GM23338 (cell line): ENCODE data around the gene OR5K2. TPM values are rescaled to one million over a fixed set of nuclear protein-coding genes. Genes with fewer than 3 reads are reported as not detected.

Source experiments
- ATAC-seq: fragments of 200-7000 bp; cut with Tn5 transposase; 3 replicates; pipeline ENCODE4 v1.9.1; 2020
- DNase-seq: peaks from one replicate; pipeline ENCODE4 v3.0.0-alpha.2; 2015; ENCODE audit warnings: low spot score
- H2AFZ ChIP-seq: fragments of 200-600 bp; sonication (generic); 2 replicates; pipeline ENCODE4 v1.8.0; 2016; ENCODE audit warnings: antibody characterized with exemption, mild to moderate bottlenecking, moderate library complexity
- H3F3A ChIP-seq: fragments of 200-600 bp; sonication (generic); replicated peaks from 2 replicates; pipeline ENCODE4 v1.8.0; 2017; ENCODE audit warnings: antibody characterized with exemption, mixed run types, low read depth
- H3K27ac ChIP-seq: fragments of 200-600 bp; sonication (generic); 2 replicates; pipeline ENCODE4 v1.6.1; 2016; ENCODE audit warnings: low read depth
- H3K27me3 ChIP-seq: fragments of 200-600 bp; sonication (generic); 2 replicates; pipeline ENCODE4 v1.8.0; 2016; ENCODE audit warnings: mild to moderate bottlenecking, mixed run types, moderate library complexity; ENCODE audit not compliant: insufficient read depth
- H3K36me3 ChIP-seq: fragments of 200-600 bp; sonication (generic); 2 replicates; pipeline ENCODE4 v1.8.0; 2016; ENCODE audit warnings: mild to moderate bottlenecking; ENCODE audit not compliant: insufficient read depth
- H3K4me1 ChIP-seq: fragments of 200-600 bp; sonication (generic); 2 replicates; pipeline ENCODE4 v1.8.0; 2016; ENCODE audit warnings: mild to moderate bottlenecking, moderate library complexity; ENCODE audit not compliant: insufficient read depth
- H3K4me2 ChIP-seq: fragments of 200-600 bp; sonication (generic); 2 replicates; pipeline ENCODE4 v1.7.1; 2017; ENCODE audit warnings: mixed run types
- H3K4me3 ChIP-seq: fragments of 200-600 bp; sonication (generic); 2 replicates; pipeline ENCODE4 v1.6.1; 2016; ENCODE audit warnings: mixed run types
- H3K79me2 ChIP-seq: fragments of 200-600 bp; sonication (generic); replicated peaks from 2 replicates; pipeline ENCODE4 v1.8.0; 2017; ENCODE audit warnings: mild to moderate bottlenecking; ENCODE audit not compliant: insufficient read depth
- H3K9me2 ChIP-seq: fragments of 200-600 bp; sonication (generic); 2 replicates; pipeline ENCODE4 v1.8.0; 2017; ENCODE audit not compliant: insufficient read depth
- H4K20me1 ChIP-seq: fragments of 200-600 bp; sonication (generic); replicated peaks from 2 replicates; pipeline ENCODE4 v1.8.0; 2017; ENCODE audit warnings: mild to moderate bottlenecking; ENCODE audit not compliant: insufficient read depth
- H3K27ac Mint-ChIP-seq: 2 replicates; pipeline ENCODE4 v1.8.0; 2020; ENCODE audit warnings: inconsistent platforms, mild to moderate bottlenecking, moderate library complexity, mixed read lengths
- H3K27me3 Mint-ChIP-seq: 3 replicates; pipeline ENCODE4 v1.8.0; 2022; ENCODE audit warnings: low read depth, mild to moderate bottlenecking, moderate library complexity, mixed read lengths, inconsistent platforms; ENCODE audit not compliant: insufficient read depth, poor library complexity
- H3K36me3 Mint-ChIP-seq: 3 replicates; pipeline ENCODE4 v1.8.0; 2021; ENCODE audit warnings: low read depth, mild to moderate bottlenecking, inconsistent platforms, moderate library complexity, mixed read lengths
- H3K4me1 Mint-ChIP-seq: 3 replicates; pipeline ENCODE4 v1.8.0; 2020; ENCODE audit warnings: mild to moderate bottlenecking, inconsistent platforms, mixed read lengths
- H3K4me3 Mint-ChIP-seq: 3 replicates; pipeline ENCODE4 v1.8.0; 2021; ENCODE audit warnings: moderate library complexity, mild to moderate bottlenecking, inconsistent platforms, mixed read lengths
- H3K9me3 Mint-ChIP-seq: 3 replicates; pipeline ENCODE4 v1.8.0; 2020; ENCODE audit warnings: moderate library complexity, mild to moderate bottlenecking, inconsistent platforms, mixed read lengths
- CREB1 ChIP-seq: fragments of 250-450 bp; sonication (Bioruptor Pico); IDR thresholded peaks from 2 replicates; pipeline ENCODE4 v1.5.0; 2020; ENCODE audit warnings: low read depth, mild to moderate bottlenecking, moderate library complexity
- ETS1 ChIP-seq: IDR thresholded peaks from 2 replicates; pipeline ENCODE4 v1.6.1; 2016; ENCODE audit warnings: antibody characterized with exemption
- EZH2 ChIP-seq: fragments of 200-600 bp; sonication (generic); IDR thresholded peaks from one replicate; pipeline ENCODE4 v1.8.0; 2017; ENCODE audit warnings: antibody characterized with exemption, mild to moderate bottlenecking, low read depth; ENCODE audit not compliant: unreplicated experiment
- EZH2phosphoT487 ChIP-seq: fragments of 200-600 bp; sonication (generic); IDR thresholded peaks from one replicate; pipeline ENCODE4 v1.8.1; 2018; ENCODE audit warnings: antibody characterized with exemption; ENCODE audit not compliant: unreplicated experiment
- NANOG ChIP-seq: IDR thresholded peaks from 2 replicates; pipeline ENCODE4 v1.6.1; 2016; ENCODE audit warnings: antibody characterized with exemption, borderline replicate concordance
- POLR2AphosphoS5 ChIP-seq: IDR thresholded peaks from 2 replicates; pipeline ENCODE4 v1.6.1; 2016; ENCODE audit warnings: antibody characterized with exemption, low read depth
- REST ChIP-seq: IDR thresholded peaks from one replicate; pipeline ENCODE4 v1.6.1; 2018; ENCODE audit warnings: antibody characterized with exemption; ENCODE audit not compliant: unreplicated experiment
- STAT1 ChIP-seq: IDR thresholded peaks from one replicate; pipeline ENCODE4 v1.6.1; 2016; ENCODE audit warnings: antibody characterized with exemption; ENCODE audit not compliant: unreplicated experiment
- ZNF331 ChIP-seq: fragments of 250-450 bp; sonication (Bioruptor Pico); IDR thresholded peaks from 2 replicates; pipeline ENCODE4 v1.5.0; 2020; ENCODE audit warnings: low read depth, mild to moderate bottlenecking, moderate library complexity
- ZNF462 ChIP-seq: fragments of 250-450 bp; sonication (Bioruptor Pico); IDR thresholded peaks from 2 replicates; pipeline ENCODE4 v1.5.0; 2020; ENCODE audit warnings: mild to moderate bottlenecking, moderate library complexity
- polyA plus RNA-seq: library from polyadenylated mRNA; unstranded; fragments of >200 nt; fragmentation: Nextera tagmentation; extraction: Ambion mirVana; gene quantifications from 2 replicates; pipeline ENCODE4 v1.2.1, GENCODE V29; 2016
- total RNA-seq: library from RNA; depleted of rRNA; stranded (reverse); fragments of >200 nt; shearing (Covaris generic); gene quantifications from 2 replicates; pipeline ENCODE4 v1.2.3, GENCODE V29; 2014

The OR5K2 gene
- total and polyA plus RNA-seq, 2 experiments from 2014 or later: not detected

GRCh38 chr3:98513736-98514135, 16.3 kb downstream of the OR5K2 start:
- Histone ChIP-seq H3K79me2 (peaks cover 12% of the 10 kb centered on the region), H3K4me1 (peaks cover 19% of the 10 kb centered on the region), H3K27ac (no peak overlapping the region), H4K20me1 (peaks cover 12% of the 10 kb centered on the region; the same call in 1 of the 2 replicates), H3K36me3 (peaks cover under 1% of the 10 kb centered on the region; the same call in 1 of the 2 replicates), H3K9me2 (no peaks in the 10 kb centered on the region), H3K4me2 (no peak overlapping the region), H2AFZ (no peak overlapping the region), H3K27me3 (no peaks in the 10 kb centered on the region), H3F3A (no peaks in the 10 kb centered on the region), H3K4me3 (no peak overlapping the region)
- DNase-seq: no peak
- Mint-ChIP-seq H3K4me1 (peaks cover 21% of the 10 kb centered on the region), H3K27ac (no peak overlapping the region), H3K27me3 (no peaks in the 10 kb centered on the region), H3K9me3 (no peaks in the 10 kb centered on the region), H3K4me3 (no peak overlapping the region), H3K36me3 (peaks cover 18% of the 10 kb centered on the region; the same call in 2 of the 3 replicates)
- ATAC-seq: no peak
- TF ChIP-seq NANOG (no peak), EZH2phosphoT487 (no peak), POLR2AphosphoS5 (no peak), STAT1 (no peak), CREB1 (no peak)

- peaks cover 28% of the 10 kb centered on the region for H3K36me3 Mint-ChIP-seq
- Histone ChIP-seq H3K36me3 (peaks cover 3% of the 10 kb centered on the region; the same call in 1 of the 2 replicates), H4K20me1 (peaks cover 15% of the 10 kb centered on the region), H3K79me2 (peaks cover 24% of the 10 kb centered on the region), H2AFZ (no peak overlapping the region), H3K27me3 (no peaks in the 10 kb centered on the region), H3F3A (no peaks in the 10 kb centered on the region), H3K4me2 (no peak overlapping the region), H3K9me2 (no peaks in the 10 kb centered on the region), H3K27ac (no peak overlapping the region), H3K4me1 (peaks cover 19% of the 10 kb centered on the region), H3K4me3 (no peak overlapping the region)
- ATAC-seq: no peak
- no peak overlapping the region for H3K4me3 Mint-ChIP-seq
- H3K9me3 Mint-ChIP-seq: no peaks in the 10 kb centered on the region
- no peaks in the 10 kb centered on the region for H3K27me3 Mint-ChIP-seq
- H3K4me1 Mint-ChIP-seq: peaks cover 22% of the 10 kb centered on the region
- no peak overlapping the region for H3K27ac Mint-ChIP-seq
- no peak for DNase-seq
- TF ChIP-seq POLR2AphosphoS5 (no peak), CREB1 (no peak), ZNF331 (CRISPR knock-in tag) (no peak), REST (no peak), ETS1 (no peak), EZH2 (no peak), NANOG (no peak), ZNF462 (CRISPR knock-in tag) (no peak)
These were observed 17.5 kb downstream of the OR5K2 start for GRCh38 chr3:98514948-98515347.
